GM13976 (cell line): ENCODE results near the gene OR5K2.

Source experiments
- DNase-seq: peaks from one replicate; pipeline ENCODE4 v3.0.0; 2012; ENCODE audit warnings: low spot score
- CTCF ChIP-seq: IDR thresholded peaks from 2 replicates; pipeline ENCODE4 v1.5.1; 2012; ENCODE audit warnings: borderline replicate concordance, mild to moderate bottlenecking; ENCODE audit not compliant: insufficient read depth; ENCODE audit errors: extremely low read depth, missing control alignments, control extremely low read depth
- in situ Hi-C: fragments of 300-500 bp; cut with MboI; formaldehyde crosslinking; loops from one replicate; pipeline ENCODE4 v1.12.0; 2022; ENCODE audit warnings: low sequenced_read_pairs, mixed read lengths, inconsistent platforms; ENCODE audit not compliant: unreplicated experiment

The OR5K2 gene

GRCh38 chr3:98504539-98504938 is 7.1 kb downstream of the OR5K2 start:
- in situ Hi-C loops = no loop called here
- DNase-seq = no peak
- TF ChIP-seq CTCF = no peak

GRCh38 chr3:98508582-98508981 is 11.1 kb downstream of the OR5K2 start:
- in situ Hi-C loops = no loop called here
- TF ChIP-seq CTCF = no peak
- no peak for DNase-seq

GRCh38 chr3:98512576-98512975 is 15.1 kb downstream of the OR5K2 start:
- in situ Hi-C loops = loop anchor here (10.0 kb wide), 1 partner anchor 158 kb away; the partner anchor contains the start of gene OR5K4
- DNase-seq = no peak
- no peak for TF ChIP-seq CTCF

- in situ Hi-C loops = loop anchor here (10.0 kb wide), 1 partner anchor 158 kb away; the partner anchor contains the start of gene OR5K4
- no peak for TF ChIP-seq CTCF
- DNase-seq = no peak
Measured at GRCh38 chr3:98513091-98513511, 15.6 kb downstream of the OR5K2 start.

GRCh38 chr3:98513736-98514135 is 16.3 kb downstream of the OR5K2 start:
- no peak for TF ChIP-seq CTCF
- no peak for DNase-seq
- in situ Hi-C loops = loop anchor here (10.0 kb wide), 1 partner anchor 159 kb away; the partner anchor contains the start of gene OR5K4

- no peak for DNase-seq
- in situ Hi-C loops = loop anchor here (10.0 kb wide), 1 partner anchor 160 kb away; the partner anchor contains the start of gene OR5K4
- no peak for TF ChIP-seq CTCF
Measured at GRCh38 chr3:98514948-98515347, 17.5 kb downstream of the OR5K2 start.
